Fibroblast of skin of right biceps (primary cell): ENCODE data around the gene NVL.

ENCODE experiments used
- DNase-seq: peaks from one replicate; pipeline ENCODE4 v3.0.0-alpha.2; 2013

Gene NVL

GRCh38 chr1:224188286-224188685, 141.7 kb downstream of the NVL start:
- no peak for DNase-seq

GRCh38 chr1:224185208-224185607, 144.8 kb downstream of the NVL start:
- no peak for DNase-seq

GRCh38 chr1:224183591-224184312, 146.2 kb downstream of the NVL start:
- DNase-seq = peak; percentile 79

GRCh38 chr1:224182866-224183590, 146.9 kb downstream of the NVL start, which contains the start of gene DEGS1:
Gene DEGS1, plus strand, starts transcription at chr1:224183240. Its CDS starts 97 bp downstream, at chr1:224183337.
- peak; percentile 88 for DNase-seq

GRCh38 chr1:224182057-224182865, 147.7 kb downstream of the NVL start:
- no peak for DNase-seq

- DNase-seq = no peak
These were observed 148.5 kb downstream of the NVL start for GRCh38 chr1:224181453-224181810.

- no peak for DNase-seq
These were observed 149.1 kb downstream of the NVL start for GRCh38 chr1:224180783-224181452.

DNA sequence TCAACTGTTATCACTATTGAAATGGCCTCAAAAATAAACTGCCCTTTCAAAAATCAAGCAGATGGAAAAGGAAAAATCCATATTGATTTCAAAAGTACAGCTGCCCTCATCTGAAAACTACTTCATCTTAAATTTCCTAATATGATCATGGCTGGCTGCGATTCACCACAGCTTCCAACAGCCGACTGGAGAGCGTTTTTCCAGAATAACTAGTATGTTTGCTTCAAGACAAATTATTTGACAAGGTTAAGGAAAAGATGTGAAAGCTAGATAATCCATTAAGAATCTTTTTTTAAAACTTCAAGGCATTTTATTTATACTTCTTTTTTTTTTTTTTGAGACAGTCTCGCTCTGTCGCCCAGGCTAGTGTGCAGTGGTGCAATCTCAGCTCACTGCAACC, 151.1 kb downstream of the NVL start:
- no peak for DNase-seq

- no peak for DNase-seq
These were observed 152.5 kb downstream of the NVL start for GRCh38 chr1:224177356-224177999.
